NCI-H128 (cell line): ENCODE results near the gene PODXL2.
"Not testable (repeated sequence)": the region's sequence is repeated elsewhere in the genome, so short reads cannot be mapped to it uniquely, and the experiment has no call there.

Experiments used
- DNase-seq: peaks from one replicate; lab custom pipeline; 2025; ENCODE audit not compliant: unreplicated experiment; lab: John Stamatoyannopoulos, UW

PODXL2 gene

DNA sequence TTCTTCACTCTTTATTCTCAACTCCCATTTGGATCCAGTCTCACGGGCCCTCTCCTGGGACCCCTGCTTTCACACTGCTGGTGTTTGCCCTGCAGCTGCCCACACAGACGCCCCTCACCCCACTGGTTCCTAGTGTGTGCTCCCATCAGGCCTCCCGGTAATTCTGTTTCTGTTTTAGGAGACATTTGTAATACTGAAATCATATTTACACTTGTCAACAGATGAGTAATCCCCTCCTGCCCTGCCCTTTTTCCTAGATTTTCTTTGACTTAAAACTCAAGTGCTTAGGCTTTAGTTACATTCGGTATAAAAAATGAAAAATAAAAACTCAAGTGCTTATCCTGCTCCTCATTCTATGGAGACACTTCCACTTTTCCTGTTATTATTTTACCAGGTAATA is 25.4 kb downstream of the PODXL2 start:
- DNase-seq: no peak

DNA sequence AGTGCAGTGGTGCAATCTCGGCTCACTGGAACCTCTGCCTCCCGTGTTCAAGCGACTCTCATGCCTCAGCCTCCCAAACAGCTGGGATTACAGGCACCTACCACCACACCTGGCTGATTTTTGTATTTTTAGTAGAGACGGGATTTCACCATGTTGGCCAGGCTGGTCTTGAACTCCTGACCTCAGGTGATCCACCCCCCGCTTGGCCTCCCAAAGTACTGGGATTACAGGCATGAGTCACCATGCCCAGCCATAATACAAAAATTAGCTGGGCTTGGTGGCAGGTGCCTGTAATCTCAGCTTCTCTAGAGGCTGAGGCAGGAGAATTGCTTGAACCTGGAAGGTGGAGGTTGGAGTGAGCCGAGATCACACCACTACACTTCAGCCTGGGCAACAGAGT is 26.0 kb downstream of the PODXL2 start:
- not testable (repeated sequence) for DNase-seq

DNA sequence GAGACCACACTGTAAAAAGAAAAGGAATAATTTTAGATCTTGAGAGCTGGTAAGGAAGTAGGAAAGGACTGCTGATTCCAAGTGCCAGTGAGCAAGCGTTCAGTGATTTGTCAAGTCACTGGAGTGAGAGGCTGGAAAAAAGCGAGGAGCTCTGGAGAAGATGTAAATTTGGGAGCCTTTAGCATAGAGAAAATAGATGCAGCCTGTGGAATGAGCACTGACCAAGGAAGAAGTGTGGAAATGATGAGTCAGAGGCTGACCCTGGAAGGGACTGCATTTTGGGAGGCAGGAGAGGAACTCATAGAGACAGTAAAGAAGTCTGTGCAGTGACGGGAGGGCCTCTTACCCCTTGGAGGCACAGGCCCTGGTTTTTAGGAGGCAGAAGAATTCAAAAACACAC is 26.7 kb downstream of the PODXL2 start:
- DNase-seq: no peak

DNA sequence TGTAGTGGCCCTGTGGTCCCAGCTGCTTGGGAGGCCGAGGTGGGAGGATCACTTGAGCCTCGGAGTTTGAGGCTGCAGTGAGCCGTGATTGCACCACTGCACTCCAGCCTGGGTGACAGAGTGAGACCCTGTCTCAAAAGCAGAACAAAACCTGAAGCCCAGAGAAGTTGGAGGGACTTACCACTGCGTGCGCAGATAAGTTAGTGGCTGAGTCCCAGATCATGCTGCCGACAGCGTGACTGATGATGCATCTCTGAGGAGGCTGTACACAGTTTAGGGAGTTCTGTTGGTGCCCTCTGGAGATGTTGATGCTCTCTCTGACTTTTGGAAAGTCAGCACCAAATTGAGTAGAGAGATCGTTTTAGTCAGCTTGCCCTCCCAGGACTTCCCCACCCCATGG is 27.9 kb downstream of the PODXL2 start:
- no peak for DNase-seq

DNA sequence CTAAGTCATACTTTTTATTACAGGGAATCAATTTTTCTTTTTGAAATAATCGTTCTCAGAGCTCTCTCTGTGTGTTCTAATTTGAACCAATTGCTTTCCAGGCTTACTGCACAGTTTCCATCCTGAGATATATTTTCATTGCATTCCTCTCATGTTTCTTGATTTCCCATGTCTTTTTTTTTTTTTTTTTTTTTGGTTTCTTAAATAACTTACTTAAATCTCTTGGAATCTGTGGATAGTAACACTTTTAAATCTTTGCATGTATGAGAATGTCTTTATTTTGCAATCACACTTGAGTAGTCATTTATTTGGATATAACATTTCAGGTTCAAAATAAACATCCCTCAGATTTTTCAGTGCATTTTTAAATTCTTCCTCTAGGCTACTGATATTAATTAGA is 29.2 kb downstream of the PODXL2 start:
- no peak for DNase-seq

- DNase-seq: no peak
Observed at GRCh38 chr3:127660621-127661251, 31.8 kb downstream of the PODXL2 start.

DNA sequence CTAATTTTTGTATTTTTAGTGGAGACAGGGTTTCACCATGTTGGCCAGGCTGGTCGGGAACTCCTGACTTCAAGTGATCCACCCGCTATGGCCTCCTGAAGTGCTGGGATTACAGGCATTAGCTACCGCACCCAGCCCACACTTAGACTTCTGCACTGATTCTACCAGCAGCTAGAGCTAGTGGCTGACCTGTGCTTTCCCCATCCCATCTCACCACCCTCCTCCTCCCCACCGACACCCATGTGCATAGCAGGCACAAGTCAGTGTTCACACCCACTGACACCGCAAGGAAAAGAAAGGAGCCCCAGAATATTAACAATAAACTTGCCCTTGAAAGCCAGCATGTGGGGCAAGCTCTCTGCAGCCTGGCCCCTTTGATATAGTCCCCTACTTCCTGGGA is 32.6 kb downstream of the PODXL2 start:
- no peak for DNase-seq

GRCh38 chr3:127662001-127662469 is 33.0 kb downstream of the PODXL2 start:
- no peak for DNase-seq

- no peak for DNase-seq
Observed at GRCh38 chr3:127663151-127663550, 34.2 kb downstream of the PODXL2 start.

GRCh38 chr3:127665165-127665564 is 36.2 kb downstream of the PODXL2 start:
- DNase-seq: no peak

GRCh38 chr3:127665586-127665985 is 36.6 kb downstream of the PODXL2 start:
- DNase-seq: no peak

DNA sequence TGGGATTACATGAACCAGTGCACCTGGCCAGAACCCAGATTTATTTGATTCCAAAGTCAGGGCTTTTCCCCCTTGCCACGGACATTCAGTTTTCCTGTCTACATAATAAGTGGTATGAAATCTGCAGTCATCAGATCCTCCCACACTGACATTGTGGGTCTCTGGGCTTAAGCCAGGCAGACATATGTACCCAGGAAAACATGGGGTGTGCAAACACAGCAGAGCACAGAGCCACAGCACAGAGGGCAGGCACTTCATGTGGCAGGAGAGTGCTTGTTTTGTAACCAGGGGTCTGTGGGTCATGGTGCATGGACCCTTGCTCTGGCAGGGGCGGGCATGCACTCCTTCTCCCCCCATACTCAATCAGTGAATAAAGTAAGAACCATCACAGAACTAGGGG is 37.7 kb downstream of the PODXL2 start:
- DNase-seq: no peak

GRCh38 chr3:127667119-127667681 is 38.2 kb downstream of the PODXL2 start:
- no peak for DNase-seq

GRCh38 chr3:127668906-127669305 is 39.9 kb downstream of the PODXL2 start:
- no peak for DNase-seq

- no peak for DNase-seq
Observed at GRCh38 chr3:127669541-127670228, 40.7 kb downstream of the PODXL2 start.

GRCh38 chr3:127670229-127670559 is 41.2 kb downstream of the PODXL2 start:
- DNase-seq: no peak

- no peak for DNase-seq
Observed at GRCh38 chr3:127670761-127671522, 42.0 kb downstream of the PODXL2 start.

GRCh38 chr3:127671523-127672428 is 42.8 kb downstream of the PODXL2 start:
- no peak for DNase-seq

- DNase-seq: peak; percentile 39
Observed at GRCh38 chr3:127672429-127673190, 43.6 kb downstream of the PODXL2 start, which contains the start of gene ABTB1. TSS of gene ABTB1 (plus strand) at chr3:127672952. CDS start at chr3:127673026, 74 bp downstream.
